ENCODE measurements around the gene LLPH. TPM values are rescaled to one million over a fixed set of nuclear protein-coding genes. Genes with fewer than 3 reads are reported as not detected.

LLPH gene
- total RNA-seq, 1 experiment from 2014 or later = 31.5 TPM

DNA sequence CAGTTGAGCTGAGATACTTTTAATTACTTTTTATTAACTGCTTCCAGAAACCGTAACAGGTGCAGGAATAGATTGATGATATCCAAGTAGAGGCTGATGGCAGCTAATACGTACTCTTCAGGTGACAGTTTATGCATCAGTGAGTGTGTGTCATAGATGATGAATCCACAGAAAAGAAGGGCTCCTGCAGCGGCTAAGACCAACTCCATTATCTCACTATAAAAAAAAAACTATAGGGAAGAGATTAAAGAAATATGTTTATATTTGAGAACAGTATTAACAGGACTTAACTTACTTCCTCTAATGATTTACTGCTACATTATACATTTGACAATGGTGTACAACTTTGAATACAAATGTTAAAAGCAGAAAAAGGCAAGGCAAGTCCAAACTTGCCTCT, 7.4 kb upstream of the LLPH start:
- ChIA-PET POLR2A (no interaction called here), CTCF (no interaction called here)
- Mint-ChIP-seq H3K9me3 (peaks cover 37% of the 10 kb centered on the region), H3K27ac (no peak overlapping the region), H3K4me3 (no peak overlapping the region), H3K4me1 (peaks cover 3% of the 10 kb centered on the region), H3K27me3 (ENCODE audit: low read depth) (no peaks in the 10 kb centered on the region; the same call in 1 of the 2 replicates), H3K36me3 (peaks cover 50% of the 10 kb centered on the region)
- ATAC-seq (no peak), DNase-seq (ENCODE audit: low spot score) (no peak)
- TF ChIP-seq ZNF138 (CRISPR knock-in tag; conservative IDR thresholded peaks at IDR 0.05) (no peak), TEAD1 (CRISPR knock-in tag; IDR thresholded peaks at IDR 0.05) (no peak), ZNF416 (CRISPR knock-in tag; IDR thresholded peaks at IDR 0.05) (no peak), CREM (CRISPR knock-in tag; IDR thresholded peaks at IDR 0.05) (no peak)
- TF ChIP-seq, protein P1, sequence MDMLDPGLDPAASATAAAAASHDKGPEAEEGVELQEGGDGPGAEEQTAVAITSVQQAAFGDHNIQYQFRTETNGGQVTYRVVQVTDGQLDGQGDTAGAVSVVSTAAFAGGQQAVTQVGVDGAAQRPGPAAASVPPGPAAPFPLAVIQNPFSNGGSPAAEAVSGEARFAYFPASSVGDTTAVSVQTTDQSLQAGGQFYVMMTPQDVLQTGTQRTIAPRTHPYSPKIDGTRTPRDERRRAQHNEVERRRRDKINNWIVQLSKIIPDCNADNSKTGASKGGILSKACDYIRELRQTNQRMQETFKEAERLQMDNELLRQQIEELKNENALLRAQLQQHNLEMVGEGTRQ (CRISPR knock-in tag; IDR thresholded peaks at IDR 0.05) = no peak

DNA sequence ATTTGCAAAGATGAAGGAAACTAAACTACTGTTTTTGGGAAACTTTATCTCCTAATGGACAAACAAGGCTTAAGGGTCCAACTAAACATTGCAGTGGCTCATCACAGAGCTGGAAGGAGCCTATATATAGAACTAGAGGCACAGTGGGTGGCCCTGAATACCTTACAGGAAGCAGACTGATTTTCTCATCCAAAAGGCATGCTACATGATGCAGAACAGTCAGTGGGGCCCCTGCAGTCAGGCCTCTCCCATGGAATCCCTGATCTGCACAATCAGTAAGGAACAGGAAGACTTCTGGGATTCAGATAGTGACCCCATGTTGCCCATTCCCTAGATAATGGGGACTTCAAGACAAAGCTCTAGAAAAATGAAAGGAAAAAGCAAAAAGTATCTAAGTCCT, 1.9 kb upstream of the LLPH start:
- Mint-ChIP-seq H3K27ac (peak overlapping the region; percentile 92), H3K9me3 (no peaks in the 10 kb centered on the region), H3K4me1 (peaks cover 31% of the 10 kb centered on the region), H3K36me3 (peaks cover 17% of the 10 kb centered on the region), H3K27me3 (ENCODE audit: low read depth) (no peaks in the 10 kb centered on the region), H3K4me3 (peak overlapping the region; percentile 98)
- ATAC-seq (peak; percentile 54), DNase-seq (ENCODE audit: low spot score) (peak; percentile 19)
- ChIA-PET POLR2A (no interaction called here), CTCF (interaction anchor here (1.5 kb wide), 1 partner anchor 13 kb away, joined by 7 read pairs; no protein-coding TSS in a partner anchor)
- TF ChIP-seq ZNF138 (CRISPR knock-in tag; conservative IDR thresholded peaks at IDR 0.05) (no peak), FOXK1 (CRISPR knock-in tag; IDR thresholded peaks at IDR 0.05) (no peak), NR3C1 (CRISPR knock-in tag; conservative IDR thresholded peaks at IDR 0.05; ENCODE audit: low read depth) (no peak), NR1H2 (CRISPR knock-in tag; IDR thresholded peaks at IDR 0.05) (no peak), ZNF232 (CRISPR knock-in tag; IDR thresholded peaks at IDR 0.05) (no peak), MXD4 (CRISPR knock-in tag; IDR thresholded peaks at IDR 0.05; ENCODE audit: borderline replicate concordance) (no peak), CREB1 (CRISPR knock-in tag; IDR thresholded peaks at IDR 0.05) (no peak), JAZF1 (CRISPR knock-in tag; IDR thresholded peaks at IDR 0.05) (no peak), ZNF263 (CRISPR knock-in tag; IDR thresholded peaks at IDR 0.05; ENCODE audit: low read depth) (no peak)
- TF ChIP-seq, protein P2, sequence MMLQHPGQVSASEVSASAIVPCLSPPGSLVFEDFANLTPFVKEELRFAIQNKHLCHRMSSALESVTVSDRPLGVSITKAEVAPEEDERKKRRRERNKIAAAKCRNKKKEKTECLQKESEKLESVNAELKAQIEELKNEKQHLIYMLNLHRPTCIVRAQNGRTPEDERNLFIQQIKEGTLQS (CRISPR knock-in tag; conservative IDR thresholded peaks at IDR 0.05) = no peak
- TF ChIP-seq, protein P3, sequence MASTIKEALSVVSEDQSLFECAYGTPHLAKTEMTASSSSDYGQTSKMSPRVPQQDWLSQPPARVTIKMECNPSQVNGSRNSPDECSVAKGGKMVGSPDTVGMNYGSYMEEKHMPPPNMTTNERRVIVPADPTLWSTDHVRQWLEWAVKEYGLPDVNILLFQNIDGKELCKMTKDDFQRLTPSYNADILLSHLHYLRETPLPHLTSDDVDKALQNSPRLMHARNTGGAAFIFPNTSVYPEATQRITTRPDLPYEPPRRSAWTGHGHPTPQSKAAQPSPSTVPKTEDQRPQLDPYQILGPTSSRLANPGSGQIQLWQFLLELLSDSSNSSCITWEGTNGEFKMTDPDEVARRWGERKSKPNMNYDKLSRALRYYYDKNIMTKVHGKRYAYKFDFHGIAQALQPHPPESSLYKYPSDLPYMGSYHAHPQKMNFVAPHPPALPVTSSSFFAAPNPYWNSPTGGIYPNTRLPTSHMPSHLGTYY (CRISPR knock-in tag; IDR thresholded peaks at IDR 0.05) = no peak
- TF ChIP-seq, protein P4, sequence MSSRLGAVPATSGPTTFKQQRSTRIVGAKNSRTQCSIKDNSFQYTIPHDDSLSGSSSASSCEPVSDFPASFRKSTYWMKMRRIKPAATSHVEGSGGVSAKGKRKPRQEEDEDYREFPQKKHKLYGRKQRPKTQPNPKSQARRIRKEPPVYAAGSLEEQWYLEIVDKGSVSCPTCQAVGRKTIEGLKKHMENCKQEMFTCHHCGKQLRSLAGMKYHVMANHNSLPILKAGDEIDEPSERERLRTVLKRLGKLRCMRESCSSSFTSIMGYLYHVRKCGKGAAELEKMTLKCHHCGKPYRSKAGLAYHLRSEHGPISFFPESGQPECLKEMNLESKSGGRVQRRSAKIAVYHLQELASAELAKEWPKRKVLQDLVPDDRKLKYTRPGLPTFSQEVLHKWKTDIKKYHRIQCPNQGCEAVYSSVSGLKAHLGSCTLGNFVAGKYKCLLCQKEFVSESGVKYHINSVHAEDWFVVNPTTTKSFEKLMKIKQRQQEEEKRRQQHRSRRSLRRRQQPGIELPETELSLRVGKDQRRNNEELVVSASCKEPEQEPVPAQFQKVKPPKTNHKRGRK (CRISPR knock-in tag; IDR thresholded peaks at IDR 0.05; ENCODE audit: borderline replicate concordance) = no peak
- TF ChIP-seq, protein P5, sequence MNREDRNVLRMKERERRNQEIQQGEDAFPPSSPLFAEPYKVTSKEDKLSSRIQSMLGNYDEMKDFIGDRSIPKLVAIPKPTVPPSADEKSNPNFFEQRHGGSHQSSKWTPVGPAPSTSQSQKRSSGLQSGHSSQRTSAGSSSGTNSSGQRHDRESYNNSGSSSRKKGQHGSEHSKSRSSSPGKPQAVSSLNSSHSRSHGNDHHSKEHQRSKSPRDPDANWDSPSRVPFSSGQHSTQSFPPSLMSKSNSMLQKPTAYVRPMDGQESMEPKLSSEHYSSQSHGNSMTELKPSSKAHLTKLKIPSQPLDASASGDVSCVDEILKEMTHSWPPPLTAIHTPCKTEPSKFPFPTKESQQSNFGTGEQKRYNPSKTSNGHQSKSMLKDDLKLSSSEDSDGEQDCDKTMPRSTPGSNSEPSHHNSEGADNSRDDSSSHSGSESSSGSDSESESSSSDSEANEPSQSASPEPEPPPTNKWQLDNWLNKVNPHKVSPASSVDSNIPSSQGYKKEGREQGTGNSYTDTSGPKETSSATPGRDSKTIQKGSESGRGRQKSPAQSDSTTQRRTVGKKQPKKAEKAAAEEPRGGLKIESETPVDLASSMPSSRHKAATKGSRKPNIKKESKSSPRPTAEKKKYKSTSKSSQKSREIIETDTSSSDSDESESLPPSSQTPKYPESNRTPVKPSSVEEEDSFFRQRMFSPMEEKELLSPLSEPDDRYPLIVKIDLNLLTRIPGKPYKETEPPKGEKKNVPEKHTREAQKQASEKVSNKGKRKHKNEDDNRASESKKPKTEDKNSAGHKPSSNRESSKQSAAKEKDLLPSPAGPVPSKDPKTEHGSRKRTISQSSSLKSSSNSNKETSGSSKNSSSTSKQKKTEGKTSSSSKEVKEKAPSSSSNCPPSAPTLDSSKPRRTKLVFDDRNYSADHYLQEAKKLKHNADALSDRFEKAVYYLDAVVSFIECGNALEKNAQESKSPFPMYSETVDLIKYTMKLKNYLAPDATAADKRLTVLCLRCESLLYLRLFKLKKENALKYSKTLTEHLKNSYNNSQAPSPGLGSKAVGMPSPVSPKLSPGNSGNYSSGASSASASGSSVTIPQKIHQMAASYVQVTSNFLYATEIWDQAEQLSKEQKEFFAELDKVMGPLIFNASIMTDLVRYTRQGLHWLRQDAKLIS (CRISPR knock-in tag; IDR thresholded peaks at IDR 0.05; ENCODE audit: borderline replicate concordance) = no peak
- TF ChIP-seq, protein P6, sequence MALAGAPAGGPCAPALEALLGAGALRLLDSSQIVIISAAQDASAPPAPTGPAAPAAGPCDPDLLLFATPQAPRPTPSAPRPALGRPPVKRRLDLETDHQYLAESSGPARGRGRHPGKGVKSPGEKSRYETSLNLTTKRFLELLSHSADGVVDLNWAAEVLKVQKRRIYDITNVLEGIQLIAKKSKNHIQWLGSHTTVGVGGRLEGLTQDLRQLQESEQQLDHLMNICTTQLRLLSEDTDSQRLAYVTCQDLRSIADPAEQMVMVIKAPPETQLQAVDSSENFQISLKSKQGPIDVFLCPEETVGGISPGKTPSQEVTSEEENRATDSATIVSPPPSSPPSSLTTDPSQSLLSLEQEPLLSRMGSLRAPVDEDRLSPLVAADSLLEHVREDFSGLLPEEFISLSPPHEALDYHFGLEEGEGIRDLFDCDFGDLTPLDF (CRISPR knock-in tag; IDR thresholded peaks at IDR 0.05) = no peak
- TF ChIP-seq, protein P7, sequence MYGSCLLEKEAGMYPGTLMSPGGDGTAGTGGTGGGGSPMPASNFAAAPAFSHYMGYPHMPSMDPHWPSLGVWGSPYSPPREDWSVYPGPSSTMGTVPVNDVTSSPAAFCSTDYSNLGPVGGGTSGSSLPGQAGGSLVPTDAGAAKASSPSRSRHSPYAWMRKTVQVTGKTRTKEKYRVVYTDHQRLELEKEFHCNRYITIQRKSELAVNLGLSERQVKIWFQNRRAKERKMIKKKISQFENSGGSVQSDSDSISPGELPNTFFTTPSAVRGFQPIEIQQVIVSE (CRISPR knock-in tag; IDR thresholded peaks at IDR 0.05; ENCODE audit: borderline replicate concordance) = no peak
- TF ChIP-seq, protein P8, sequence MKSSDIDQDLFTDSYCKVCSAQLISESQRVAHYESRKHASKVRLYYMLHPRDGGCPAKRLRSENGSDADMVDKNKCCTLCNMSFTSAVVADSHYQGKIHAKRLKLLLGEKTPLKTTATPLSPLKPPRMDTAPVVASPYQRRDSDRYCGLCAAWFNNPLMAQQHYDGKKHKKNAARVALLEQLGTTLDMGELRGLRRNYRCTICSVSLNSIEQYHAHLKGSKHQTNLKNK (CRISPR knock-in tag; IDR thresholded peaks at IDR 0.05) = no peak

Measured in WTC11 (cell line).